ENCODE results near the gene GLDC. TPM values are rescaled to one million over a fixed set of nuclear protein-coding genes. Genes with fewer than 3 reads are reported as not detected.

The GLDC gene
- total RNA-seq, 1 donor from 2014 or later = not detected

GRCh38 chr9:6590772-6591384 lies 54.7 kb downstream of the GLDC start:
- ATAC-seq (no peak), DNase-seq (ENCODE audit: missing footprints) (no peak)
- intact Hi-C loops (cut with DNase I) = no loop called here

- DNase-seq (ENCODE audit: missing footprints) = no peak
- intact Hi-C loops (cut with DNase I) = no loop called here
- no peak for ATAC-seq
Measured at GRCh38 chr9:6590334-6590733, 55.2 kb downstream of the GLDC start.

- intact Hi-C loops (cut with DNase I) = loop anchor here (10.0 kb wide), 2 partner anchors 80 to 260 kb away; no protein-coding TSS in a partner anchor
- DNase-seq (ENCODE audit: missing footprints) (no peak), ATAC-seq (no peak)
Measured at GRCh38 chr9:6584881-6585597, 60.5 kb downstream of the GLDC start.

GRCh38 chr9:6581253-6581652 lies 64.3 kb downstream of the GLDC start:
- DNase-seq (ENCODE audit: missing footprints) = no peak
- no peak for ATAC-seq
- intact Hi-C loops (cut with DNase I) = loop anchor here (10.0 kb wide), 2 partner anchors 84 to 264 kb away; no protein-coding TSS in a partner anchor

GRCh38 chr9:6579613-6580012 lies 65.9 kb downstream of the GLDC start:
- intact Hi-C loops (cut with DNase I) = loop anchor here (10.0 kb wide), 2 partner anchors 85 to 265 kb away; no protein-coding TSS in a partner anchor
- ATAC-seq (no peak), DNase-seq (ENCODE audit: missing footprints) (no peak)

- DNase-seq (ENCODE audit: missing footprints) = no peak
- no peak for ATAC-seq
- intact Hi-C loops (cut with DNase I) = no loop called here
Measured at GRCh38 chr9:6576987-6577386, 68.5 kb downstream of the GLDC start.

GRCh38 chr9:6575324-6576034 lies 70.0 kb downstream of the GLDC start:
- intact Hi-C loops (cut with DNase I) = no loop called here
- ATAC-seq (no peak), DNase-seq (ENCODE audit: missing footprints) (no peak)

GRCh38 chr9:6567140-6567591 lies 78.4 kb downstream of the GLDC start:
- intact Hi-C loops (cut with DNase I) = loop anchor here (2.0 kb wide), 1 partner anchor 212 kb away; no protein-coding TSS in a partner anchor
- ATAC-seq (no peak), DNase-seq (ENCODE audit: missing footprints) (no peak)

- intact Hi-C loops (cut with DNase I) = loop anchor here (2.0 kb wide), 1 partner anchor 212 kb away; no protein-coding TSS in a partner anchor
- DNase-seq (ENCODE audit: missing footprints) (no peak), ATAC-seq (no peak)
Measured at GRCh38 chr9:6566409-6567139, 79.0 kb downstream of the GLDC start.

GRCh38 chr9:6565312-6565711 lies 80.2 kb downstream of the GLDC start:
- DNase-seq (ENCODE audit: missing footprints) = no peak
- intact Hi-C loops (cut with DNase I) = no loop called here
- peak; percentile 10 for ATAC-seq

GRCh38 chr9:6564868-6565267 lies 80.7 kb downstream of the GLDC start:
- intact Hi-C loops (cut with DNase I) = no loop called here
- ATAC-seq = peak; percentile 34
- no peak for DNase-seq (ENCODE audit: missing footprints)

- ATAC-seq = peak; percentile 42
- DNase-seq (ENCODE audit: missing footprints) = no peak
Measured at GRCh38 chr9:6564360-6564759, 81.2 kb downstream of the GLDC start.

GRCh38 chr9:6562871-6563430 lies 82.6 kb downstream of the GLDC start:
- no peak for DNase-seq (ENCODE audit: missing footprints)
- intact Hi-C loops (cut with DNase I) = no loop called here
- no peak for ATAC-seq

More at GRCh38 chr9:6564360-6564759, 81.2 kb downstream of the GLDC start:
- intact Hi-C loops (cut with DNase I) = no loop called here

GRCh38 chr9:6562201-6562600 lies 83.3 kb downstream of the GLDC start:
- no peak for DNase-seq (ENCODE audit: missing footprints)
- ATAC-seq = no peak
- intact Hi-C loops (cut with DNase I) = no loop called here

GRCh38 chr9:6557883-6558616 lies 87.5 kb downstream of the GLDC start:
- DNase-seq (ENCODE audit: missing footprints) (no peak), ATAC-seq (no peak)
- intact Hi-C loops (cut with DNase I) = no loop called here

- ATAC-seq (no peak), DNase-seq (ENCODE audit: missing footprints) (no peak)
- intact Hi-C loops (cut with DNase I) = no loop called here
Measured at GRCh38 chr9:6553866-6554265, 91.7 kb downstream of the GLDC start.

GRCh38 chr9:6552498-6553121 lies 92.9 kb downstream of the GLDC start:
- DNase-seq (ENCODE audit: missing footprints) = no peak
- ATAC-seq = no peak
- intact Hi-C loops (cut with DNase I) = no loop called here

- ATAC-seq = no peak
- no peak for DNase-seq (ENCODE audit: missing footprints)
Measured at GRCh38 chr9:6552033-6552432, 93.5 kb downstream of the GLDC start.

More at GRCh38 chr9:6552033-6552432, 93.5 kb downstream of the GLDC start:
- intact Hi-C loops (cut with DNase I) = no loop called here
